Measurements from ENCODE around the gene SKOR2. TPM values are rescaled to one million over a fixed set of nuclear protein-coding genes. Genes with fewer than 3 reads are reported as not detected.
"Not testable (repeated sequence)": the region's sequence is repeated elsewhere in the genome, so short reads cannot be mapped to it uniquely, and the experiment has no call there.

SKOR2 gene
- total RNA-seq, 1 donor from 2014 or later = not detected

GRCh38 chr18:47204908-47205522 lies 46.4 kb downstream of the SKOR2 start:
- H3K4me3 Mint-ChIP-seq = no peak overlapping the region
- DNase-seq (ENCODE audit: low spot score) = peak; percentile 5
- H3K36me3 Mint-ChIP-seq (ENCODE audit: low read depth) = no peaks in the 10 kb centered on the region
- H3K9me3 Mint-ChIP-seq = no peaks in the 10 kb centered on the region
- no peak overlapping the region for H3K27ac Mint-ChIP-seq
- H3K4me1 Mint-ChIP-seq (ENCODE audit: low read depth) = no peaks in the 10 kb centered on the region
- peaks cover 18% of the 10 kb centered on the region for H3K27me3 Mint-ChIP-seq (ENCODE audit: insufficient read depth)
- intact Hi-C loops (cut with micrococcal nuclease) = loop anchor here (1.0 kb wide), 2 partner anchors 105 to 155 kb away; no protein-coding TSS in a partner anchor

DNA sequence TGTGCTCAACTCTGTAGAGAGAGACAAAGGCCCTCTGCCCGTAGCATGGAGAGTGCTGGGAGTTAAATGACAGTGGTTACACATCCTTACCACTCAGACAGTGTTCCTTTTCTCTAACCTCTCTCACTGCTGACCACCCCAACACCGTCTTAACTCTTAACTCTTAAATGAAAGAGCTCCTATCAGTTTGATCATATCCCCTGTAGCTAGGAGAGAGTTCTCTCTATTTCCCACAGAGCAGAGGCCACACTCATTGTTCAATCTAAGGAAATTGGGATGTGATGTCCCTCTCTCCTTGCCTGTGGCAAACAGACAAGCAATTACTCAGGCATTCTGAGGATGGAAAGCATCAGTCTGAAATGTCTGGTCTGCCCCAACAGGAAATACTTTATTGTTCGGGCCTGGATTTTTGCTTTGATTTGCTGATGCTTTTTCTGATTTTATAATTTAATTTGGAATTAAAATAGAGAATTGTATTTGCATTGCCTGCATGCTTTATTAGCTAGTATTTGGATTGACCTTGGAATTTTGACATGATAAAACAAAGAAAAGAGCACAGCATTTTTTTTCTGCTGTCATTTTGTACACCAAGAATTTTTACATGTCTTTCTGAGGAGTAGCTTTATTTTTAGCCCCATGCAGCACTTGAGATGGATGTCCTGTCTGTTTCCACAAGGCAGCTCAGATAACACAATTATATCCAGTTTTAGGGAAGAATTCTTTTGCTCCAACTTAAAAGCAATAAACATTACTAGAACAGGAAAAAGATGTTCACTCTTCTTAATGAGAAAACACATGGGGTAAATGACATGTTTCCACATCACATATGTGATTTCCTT lies 47.6 kb downstream of the SKOR2 start:
- intact Hi-C loops (cut with micrococcal nuclease) = no loop called here
- DNase-seq (ENCODE audit: low spot score) = no peak
- H3K4me3 Mint-ChIP-seq = no peak overlapping the region
- no peak overlapping the region for H3K27ac Mint-ChIP-seq
- H3K9me3 Mint-ChIP-seq = no peaks in the 10 kb centered on the region
- H3K27me3 Mint-ChIP-seq (ENCODE audit: insufficient read depth) = peaks cover 21% of the 10 kb centered on the region
- H3K4me1 Mint-ChIP-seq (ENCODE audit: low read depth) = no peaks in the 10 kb centered on the region
- no peaks in the 10 kb centered on the region for H3K36me3 Mint-ChIP-seq (ENCODE audit: low read depth)

- H3K4me3 Mint-ChIP-seq; DNase-seq (ENCODE audit: low spot score); H3K36me3 Mint-ChIP-seq (ENCODE audit: low read depth); H3K27ac Mint-ChIP-seq; H3K4me1 Mint-ChIP-seq (ENCODE audit: low read depth); H3K9me3 Mint-ChIP-seq; intact Hi-C loops (cut with micrococcal nuclease): not testable (repeated sequence)
- H3K27me3 Mint-ChIP-seq (ENCODE audit: insufficient read depth) = peaks cover 22% of the 10 kb centered on the region
Observed at GRCh38 chr18:47195961-47196360, 55.5 kb downstream of the SKOR2 start.

DNA sequence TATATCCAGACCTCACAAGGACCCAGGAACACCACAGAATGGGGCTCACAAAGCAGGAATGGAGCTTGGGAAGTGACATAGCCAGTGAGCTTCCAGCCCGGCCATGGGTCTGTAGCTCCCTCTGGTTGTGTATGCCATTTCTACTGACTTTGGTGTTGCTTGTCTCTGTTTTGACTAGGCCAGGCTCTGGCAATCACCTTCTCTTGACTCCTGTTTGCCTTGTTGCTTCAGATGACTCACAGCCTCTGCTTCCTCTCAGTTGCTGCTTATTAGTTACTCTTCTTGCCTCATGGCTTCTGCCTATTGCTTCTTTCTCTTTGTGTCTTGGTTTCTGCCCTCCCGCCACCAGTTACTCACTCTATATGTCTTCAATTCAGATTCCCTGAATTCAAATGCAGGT lies 59.5 kb downstream of the SKOR2 start:
- Mint-ChIP-seq H3K36me3 (ENCODE audit: low read depth) (no peaks in the 10 kb centered on the region), H3K27me3 (ENCODE audit: insufficient read depth) (peaks cover 11% of the 10 kb centered on the region), H3K4me1 (ENCODE audit: low read depth) (no peaks in the 10 kb centered on the region), H3K4me3 (no peak overlapping the region), H3K27ac (no peak overlapping the region), H3K9me3 (no peaks in the 10 kb centered on the region)
- intact Hi-C loops (cut with micrococcal nuclease) = no loop called here
- DNase-seq (ENCODE audit: low spot score) = no peak

DNA sequence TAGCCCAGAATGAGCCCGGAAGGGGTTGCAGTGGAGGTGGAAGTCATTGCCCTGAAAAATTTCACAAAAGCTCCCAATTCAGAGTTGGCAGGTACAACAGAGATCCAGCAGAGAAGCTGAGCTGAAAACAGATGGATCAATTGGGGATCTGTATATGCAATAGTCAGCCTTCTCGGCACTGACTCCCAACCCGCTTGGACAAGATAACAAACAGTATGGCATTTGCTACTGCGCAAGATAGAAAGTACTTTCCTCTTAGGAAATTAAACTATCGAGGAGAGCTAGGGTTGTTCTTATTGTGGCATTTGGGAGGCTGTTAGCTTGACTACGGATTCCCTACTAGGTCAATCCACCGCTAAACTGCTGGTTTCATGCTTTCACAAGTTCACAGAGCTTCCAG lies 63.7 kb downstream of the SKOR2 start:
- Mint-ChIP-seq H3K27me3 (ENCODE audit: insufficient read depth) (peaks cover 7% of the 10 kb centered on the region), H3K4me3 (no peak overlapping the region), H3K9me3 (peaks cover 16% of the 10 kb centered on the region), H3K36me3 (ENCODE audit: low read depth) (no peaks in the 10 kb centered on the region), H3K27ac (no peak overlapping the region), H3K4me1 (ENCODE audit: low read depth) (no peaks in the 10 kb centered on the region)
- intact Hi-C loops (cut with micrococcal nuclease) = no loop called here
- no peak for DNase-seq (ENCODE audit: low spot score)

- H3K4me1 Mint-ChIP-seq (ENCODE audit: low read depth) = no peaks in the 10 kb centered on the region
- H3K27ac Mint-ChIP-seq = no peak overlapping the region
- no peaks in the 10 kb centered on the region for H3K36me3 Mint-ChIP-seq (ENCODE audit: low read depth)
- H3K27me3 Mint-ChIP-seq (ENCODE audit: insufficient read depth) = peaks cover 3% of the 10 kb centered on the region
- no peak for DNase-seq (ENCODE audit: low spot score)
- H3K4me3 Mint-ChIP-seq = no peak overlapping the region
- intact Hi-C loops (cut with micrococcal nuclease) = no loop called here
- H3K9me3 Mint-ChIP-seq = peaks cover 16% of the 10 kb centered on the region
Observed at GRCh38 chr18:47184419-47185050, 66.9 kb downstream of the SKOR2 start.

- H3K27me3 Mint-ChIP-seq (ENCODE audit: insufficient read depth); H3K4me1 Mint-ChIP-seq (ENCODE audit: low read depth); intact Hi-C loops (cut with micrococcal nuclease); H3K4me3 Mint-ChIP-seq; H3K27ac Mint-ChIP-seq; DNase-seq (ENCODE audit: low spot score); H3K36me3 Mint-ChIP-seq (ENCODE audit: low read depth): not testable (repeated sequence)
- H3K9me3 Mint-ChIP-seq = peaks cover 16% of the 10 kb centered on the region
Observed at GRCh38 chr18:47182156-47182555, 69.3 kb downstream of the SKOR2 start.

- Mint-ChIP-seq H3K4me3 (no peak overlapping the region), H3K4me1 (ENCODE audit: low read depth) (no peaks in the 10 kb centered on the region), H3K9me3 (peaks cover 16% of the 10 kb centered on the region), H3K36me3 (ENCODE audit: low read depth) (peaks cover under 1% of the 10 kb centered on the region), H3K27me3 (ENCODE audit: insufficient read depth) (peaks cover 3% of the 10 kb centered on the region), H3K27ac (no peak overlapping the region)
- no peak for DNase-seq (ENCODE audit: low spot score)
- intact Hi-C loops (cut with micrococcal nuclease) = no loop called here
Observed at GRCh38 chr18:47180765-47181164, 70.7 kb downstream of the SKOR2 start.

GRCh38 chr18:47179520-47179919 lies 71.9 kb downstream of the SKOR2 start:
- intact Hi-C loops (cut with micrococcal nuclease) = loop anchor here (10.0 kb wide), 2 partner anchors 265 to 745 kb away; partner anchors contain the start of genes KATNAL2 and PIAS2
- Mint-ChIP-seq H3K9me3 (peaks cover 6% of the 10 kb centered on the region), H3K4me3 (no peak overlapping the region), H3K36me3 (ENCODE audit: low read depth) (peaks cover 2% of the 10 kb centered on the region), H3K27ac (no peak overlapping the region), H3K4me1 (ENCODE audit: low read depth) (no peaks in the 10 kb centered on the region), H3K27me3 (ENCODE audit: insufficient read depth) (peaks cover 3% of the 10 kb centered on the region)
- no peak for DNase-seq (ENCODE audit: low spot score)

DNA sequence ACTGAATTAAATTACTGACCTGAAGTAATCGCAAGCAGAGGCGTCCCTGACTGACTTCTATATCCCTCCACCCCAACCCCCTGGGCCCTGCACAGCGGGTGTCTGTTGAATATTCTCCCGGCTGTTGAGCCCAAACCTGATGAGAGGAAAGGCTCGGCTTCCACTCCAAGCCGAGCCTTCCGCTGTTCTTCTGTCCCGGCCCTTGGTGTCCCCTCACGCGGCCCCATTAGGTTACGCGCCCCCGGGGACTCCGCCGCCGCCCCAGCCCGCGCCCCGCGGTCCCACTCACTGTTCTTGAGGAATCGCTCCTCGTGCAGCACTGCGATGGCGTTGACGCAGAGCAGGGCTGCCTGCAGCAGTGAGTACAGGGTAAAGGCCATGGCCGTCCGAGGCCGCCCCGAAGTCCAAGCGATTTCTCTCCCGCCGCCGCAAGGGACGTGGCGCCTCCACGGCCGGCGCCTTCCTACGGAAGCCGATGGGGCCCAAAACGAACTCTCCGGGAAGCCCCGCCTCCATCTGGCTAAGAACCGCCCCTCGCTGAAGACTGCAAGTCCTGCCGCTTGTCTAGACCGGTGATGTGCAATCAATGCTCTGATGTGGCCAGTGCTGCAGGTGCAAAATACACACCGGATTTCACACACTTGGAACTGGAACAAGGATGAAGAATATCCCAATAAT lies 75.4 kb downstream of the SKOR2 start, which contains the start of gene IER3IP1:
Gene IER3IP1 (minus strand): TSS at position 467 of the 678 bp plus-strand sequence. CDS start 87 bp downstream, at position 380.
- intact Hi-C loops (cut with micrococcal nuclease) = loop anchor here (1.0 to 10.0 kb wide), 6 partner anchors 13 to 749 kb away; partner anchors contain the start of genes HDHD2, KATNAL2 and PIAS2
- Mint-ChIP-seq H3K27ac (peak within 1 kb of the TSS; percentile 69), H3K36me3 (ENCODE audit: low read depth) (peaks cover 2% of the 10 kb centered on the region), H3K9me3 (no peaks in the 10 kb centered on the region), H3K4me1 (ENCODE audit: low read depth) (no peaks in the 10 kb centered on the region), H3K4me3 (peak within 1 kb of the TSS; percentile 57), H3K27me3 (ENCODE audit: insufficient read depth) (peaks cover 3% of the 10 kb centered on the region)
- peak; percentile 85 for DNase-seq (ENCODE audit: low spot score)

GRCh38 chr18:47175283-47175897 lies 76.1 kb downstream of the SKOR2 start:
- Mint-ChIP-seq H3K36me3 (ENCODE audit: low read depth) (peaks cover 2% of the 10 kb centered on the region), H3K4me1 (ENCODE audit: low read depth) (no peaks in the 10 kb centered on the region), H3K4me3 (no peak overlapping the region), H3K9me3 (no peaks in the 10 kb centered on the region), H3K27me3 (ENCODE audit: insufficient read depth) (peaks cover 3% of the 10 kb centered on the region), H3K27ac (peak overlapping the region; percentile 46)
- intact Hi-C loops (cut with micrococcal nuclease) = loop anchor here (1.0 to 10.0 kb wide), 3 partner anchors 12 to 749 kb away; partner anchors contain the start of genes KATNAL2 and PIAS2
- no peak for DNase-seq (ENCODE audit: low spot score)

DNA sequence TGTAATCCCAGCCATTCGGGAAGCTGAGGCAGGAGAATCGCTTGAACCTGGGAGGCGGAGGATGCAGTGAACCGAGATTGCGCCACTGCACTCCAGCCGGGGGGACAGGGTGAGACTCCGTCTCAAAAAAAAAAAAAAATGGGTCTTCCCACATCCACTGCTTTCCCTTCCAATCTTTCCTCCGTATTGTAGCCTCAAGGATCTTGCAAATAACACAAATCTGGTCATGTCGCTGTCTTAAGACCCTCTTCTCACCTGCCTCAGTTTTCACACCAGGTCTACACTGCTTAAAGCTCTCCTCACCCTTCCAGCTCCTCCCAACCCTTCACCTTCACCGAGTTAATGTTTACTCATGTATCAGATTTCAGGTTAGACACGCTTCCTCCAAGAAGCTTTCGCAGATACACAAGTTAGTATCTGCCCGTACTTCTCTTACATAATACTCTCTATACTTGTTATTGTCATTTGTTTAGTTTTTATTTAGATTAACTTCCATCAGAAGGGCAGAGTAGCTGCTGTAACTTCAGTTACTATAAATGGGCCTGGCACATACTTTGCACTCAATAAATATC lies 76.8 kb downstream of the SKOR2 start:
- intact Hi-C loops (cut with micrococcal nuclease) = loop anchor here (1.0 to 10.0 kb wide), 3 partner anchors 11 to 750 kb away; partner anchors contain the start of genes KATNAL2 and PIAS2
- no peak for DNase-seq (ENCODE audit: low spot score)
- H3K9me3 Mint-ChIP-seq = no peaks in the 10 kb centered on the region
- no peak overlapping the region for H3K27ac Mint-ChIP-seq
- H3K36me3 Mint-ChIP-seq (ENCODE audit: low read depth) = peaks cover 2% of the 10 kb centered on the region
- peaks cover 3% of the 10 kb centered on the region for H3K27me3 Mint-ChIP-seq (ENCODE audit: insufficient read depth)
- H3K4me1 Mint-ChIP-seq (ENCODE audit: low read depth) = no peaks in the 10 kb centered on the region
- no peak overlapping the region for H3K4me3 Mint-ChIP-seq

Data from activated T-helper 1 cell treated with anti-CD3 and anti-CD28 coated beads, Interleukin-12 subunit alpha, Interleukin-12 subunit beta, Interleukin-2, Interleukin-4 antibody, amounts not matched to agents 30 ng/mL and 10 ng/mL and 1 ng/mL, durations not matched to agents 14 hours and 24 hours and 36 hours (primary cell).